T-cell (primary cell): ENCODE results near the gene MS4A8. TPM values are rescaled to one million over a fixed set of nuclear protein-coding genes. Genes with fewer than 3 reads are reported as not detected.

ENCODE experiments used
- ATAC-seq, 4 experiments: fragments of 200-7000 bp in 3 of 4; fragments of 150-1000 bp in 1 of 4; cut with Tn5 transposase; replicated peaks in 1 of 4; 1 replicate in 3 of 4; 2 replicates in 1 of 4; pipeline ENCODE4 v1.10.0; 2021; ENCODE audit warnings: moderate library complexity in 3 of 4, mild to moderate bottlenecking in 2 of 4, moderate number of reproducible peaks in 1 of 4
- CTCF ChIA-PET, 2 donors: fragments of 300-600 bp; sonication (Branson Sonifier 250); formaldehyde crosslinking; loops; one replicate each; lab custom pipeline; 2022; ENCODE audit warnings: antibody characterized with exemption in 2 of 2; lab: Charles Lee
- POLR2A ChIA-PET, 2 donors: fragments of 300-600 bp; sonication (Branson Sonifier 250); formaldehyde crosslinking; loops; one replicate each; lab custom pipeline; 2022; ENCODE audit warnings: antibody characterized with exemption in 2 of 2; lab: Charles Lee
- DNase-seq, 35 experiments: peaks; one replicate each; pipeline versions ENCODE4 v3.0.0 to v3.0.0-alpha.2; 2013 to 2023
- H3K27ac ChIP-seq: one replicate; pipeline ENCODE4 v1.5.1; 2013; ENCODE audit warnings: low read length
- H3K27me3 ChIP-seq, 2 experiments: replicated peaks in 1 of 2; 1 replicate in 1 of 2; 2 replicates in 1 of 2; pipeline versions ENCODE4 v1.6.1 to v1.7.0; 2013; ENCODE audit warnings: low read length in 1 of 2, mixed read lengths in 1 of 2; ENCODE audit not compliant: control insufficient read depth in 2 of 2, insufficient read depth in 2 of 2; ENCODE audit errors: extremely low read depth in 1 of 2
- H3K36me3 ChIP-seq, 2 donors: 1 replicate in 1 of 2; 2 replicates in 1 of 2; pipeline versions ENCODE4 v1.6.1 to v1.7.0; 2013; ENCODE audit warnings: low read length in 1 of 2; ENCODE audit not compliant: control insufficient read depth in 2 of 2, insufficient read depth in 1 of 2; ENCODE audit errors: extremely low read depth in 1 of 2
- H3K4me1 ChIP-seq, 2 experiments: 1 replicate in 1 of 2; 2 replicates in 1 of 2; pipeline versions ENCODE4 v1.6.1 to v1.7.0; 2013; ENCODE audit warnings: low read length in 2 of 2, mixed read lengths in 1 of 2; ENCODE audit not compliant: insufficient read depth in 2 of 2, control insufficient read depth in 1 of 2; ENCODE audit errors: extremely low read depth in 1 of 2
- H3K4me3 ChIP-seq, 2 donors: 1 replicate in 1 of 2; 2 replicates in 1 of 2; pipeline versions ENCODE4 v1.5.1 to v1.7.0; 2013; ENCODE audit warnings: mild to moderate bottlenecking in 2 of 2, low read length in 1 of 2, moderate library complexity in 1 of 2; ENCODE audit not compliant: control insufficient read depth in 1 of 2; ENCODE audit errors: extremely low read depth in 1 of 2
- H3K9me3 ChIP-seq: 2 replicates; pipeline ENCODE4 v1.7.0; 2013
- H3K27ac Mint-ChIP-seq, 2 donors: one replicate each; pipeline ENCODE4 v1.8.0; 2020 to 2021; ENCODE audit warnings: mild to moderate bottlenecking in 2 of 2, mixed read lengths in 2 of 2
- H3K27me3 Mint-ChIP-seq, 2 donors: one replicate each; pipeline ENCODE4 v1.8.0; 2021 to 2022; ENCODE audit warnings: mixed read lengths in 2 of 2
- H3K36me3 Mint-ChIP-seq: one replicate; pipeline ENCODE4 v1.8.0; 2021; ENCODE audit warnings: mixed read lengths
- H3K4me1 Mint-ChIP-seq, 3 donors: one replicate each; pipeline ENCODE4 v1.8.0; 2020 to 2022; ENCODE audit warnings: mixed read lengths in 3 of 3, mild to moderate bottlenecking in 1 of 3
- H3K4me3 Mint-ChIP-seq, 3 donors: one replicate each; pipeline ENCODE4 v1.8.0; 2020 to 2022; ENCODE audit warnings: mild to moderate bottlenecking in 3 of 3, mixed read lengths in 3 of 3, moderate library complexity in 3 of 3
- H3K9me3 Mint-ChIP-seq, 3 donors: one replicate each; pipeline ENCODE4 v1.8.0; 2020 to 2022; ENCODE audit warnings: mixed read lengths in 3 of 3
- WGBS: methylation state at CpG from one replicate; pipeline ENCODE4 v1.1.5; 2013; ENCODE audit warnings: missing lambda C conversion rate; ENCODE audit not compliant: insufficient coverage; 5-methylcytosine and 5-hydroxymethylcytosine counted together
- total RNA-seq, 35 experiments: library from RNA in 6 of 35; stranded (reverse) in 6 of 35; fragments of 120-200 nt in 1 of 35; gene quantifications; one replicate each; pipeline versions ENCODE4 v1.2.1 to v1.2.4 and lab custom pipeline; 2013 to 2026

Gene MS4A8
- total RNA-seq, 5 donors from 2014 or later (not counting 1 experiment from before 2014, with no cell fraction given), result not detected

DNA sequence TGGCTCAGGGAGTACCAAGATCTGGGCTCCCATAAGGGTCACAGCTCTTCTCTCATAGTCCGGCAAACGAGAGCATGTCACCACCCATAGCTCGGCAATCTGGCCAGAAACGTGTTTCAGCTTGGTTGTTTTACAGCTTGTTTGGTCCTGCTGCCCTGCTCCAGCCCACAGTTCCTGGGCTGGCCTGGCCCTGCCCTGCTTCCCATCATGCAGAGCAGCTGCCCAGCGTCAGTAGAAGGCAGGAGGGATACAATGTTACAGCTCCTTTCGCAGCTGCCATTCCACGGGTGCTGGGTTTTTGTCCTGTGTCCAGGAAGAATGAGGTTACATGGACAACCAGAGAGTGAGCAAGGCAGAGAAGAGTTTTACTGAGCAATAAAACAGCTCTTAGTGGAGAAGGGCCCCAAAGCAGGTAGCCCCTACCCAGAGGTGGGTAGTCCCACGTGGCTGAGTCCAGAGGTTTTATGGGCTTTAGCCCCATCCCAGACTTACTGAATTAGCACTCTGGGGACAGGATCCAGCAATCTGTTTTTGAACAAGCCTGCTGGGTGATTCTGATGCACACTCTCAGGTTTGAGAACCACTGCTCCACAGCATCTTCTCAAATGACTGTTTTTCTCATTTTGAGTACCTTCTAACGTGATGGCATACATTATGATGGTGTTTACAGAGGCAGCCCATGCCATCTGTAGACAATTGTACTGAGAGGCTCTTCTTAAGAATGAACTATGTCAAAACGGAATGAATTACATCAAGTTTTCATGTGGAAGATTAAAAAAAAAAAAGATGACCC, 19.3 kb downstream of the MS4A8 start:
- Mint-ChIP-seq H3K27ac (no peak overlapping the region), H3K27me3 (peaks cover 30 to 43% of the 10 kb centered on the region in 2 donors), H3K4me1 (no peaks in the 10 kb centered on the region), H3K4me3 (no peak overlapping the region), H3K36me3 (no peaks in the 10 kb centered on the region), H3K9me3 (peaks cover 0 to 2% (median 0%) of the 10 kb centered on the region in 3 donors)
- Histone ChIP-seq H3K4me1 (no peaks in the 10 kb centered on the region), H3K9me3 (no peaks in the 10 kb centered on the region), H3K4me3 (no peak overlapping the region), H3K36me3 (no peaks in the 10 kb centered on the region), H3K27me3 (peaks cover 0 to 17% of the 10 kb centered on the region in 2 experiments), H3K27ac (no peak overlapping the region)
- ChIA-PET CTCF (no interaction called here), POLR2A (no interaction called here)
- DNase-seq, result no peak
- WGBS, result 82% methylated on average over 8 of the region's 10 CpGs
- no peak for ATAC-seq

DNA sequence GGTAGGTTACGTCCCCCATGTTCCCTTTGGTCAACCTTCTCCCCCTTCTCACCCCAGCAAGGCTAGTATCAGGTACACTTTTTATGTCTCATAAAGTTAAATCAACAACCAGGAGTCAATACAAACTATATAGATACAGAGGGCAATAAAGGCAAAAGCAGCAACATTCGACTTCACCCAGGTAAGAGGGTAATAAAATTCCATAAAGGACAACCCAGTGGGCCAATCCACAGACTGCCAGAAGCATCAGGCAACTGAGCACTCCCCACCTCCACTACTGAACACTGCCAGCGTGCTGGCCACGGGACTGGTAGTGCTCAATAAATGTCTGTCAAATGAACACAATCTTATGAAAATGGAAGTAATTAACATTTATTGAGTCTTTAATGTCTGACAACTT, 20.0 kb downstream of the MS4A8 start:
- Mint-ChIP-seq H3K36me3 (no peaks in the 10 kb centered on the region), H3K4me1 (no peaks in the 10 kb centered on the region), H3K27ac (no peak overlapping the region), H3K9me3 (peaks cover 0 to 2% (median 0%) of the 10 kb centered on the region in 3 donors), H3K27me3 (peaks cover 28 to 42% of the 10 kb centered on the region in 2 donors), H3K4me3 (no peak overlapping the region)
- H3K4me1 ChIP-seq, result no peaks in the 10 kb centered on the region
- H3K36me3 ChIP-seq, result no peaks in the 10 kb centered on the region
- ChIA-PET POLR2A (no interaction called here), CTCF (no interaction called here)
- DNase-seq (no peak), ATAC-seq (no peak)
- WGBS, result 83% methylated on average over 1 of the region's 4 CpGs
- H3K4me3 ChIP-seq, result no peak overlapping the region
- no peaks in the 10 kb centered on the region for H3K9me3 ChIP-seq
- peaks cover 0 to 17% of the 10 kb centered on the region in 2 experiments for H3K27me3 ChIP-seq
- H3K27ac ChIP-seq, result no peak overlapping the region

DNA sequence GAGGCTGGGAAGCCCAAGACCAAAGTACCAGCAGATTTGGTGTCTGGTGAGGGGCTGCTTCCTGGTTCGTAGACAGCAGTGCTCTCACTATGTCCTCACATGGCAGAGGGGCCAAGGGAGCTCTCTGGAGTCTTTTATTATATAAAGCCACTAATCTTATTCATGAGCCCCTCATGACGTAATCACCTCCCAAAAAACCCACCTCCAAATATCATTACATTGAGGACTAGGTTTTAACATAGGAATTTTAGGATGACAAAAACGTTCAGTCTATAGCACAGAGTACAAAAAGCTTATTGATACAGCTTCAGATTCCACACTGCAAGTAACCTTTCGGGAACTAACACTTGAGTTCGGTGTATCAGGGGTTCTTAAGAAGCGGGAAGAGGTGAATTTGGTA, 21.0 kb downstream of the MS4A8 start:
- 76% methylated on average over 3 of the region's 6 CpGs for WGBS
- POLR2A ChIA-PET, result no interaction called here
- CTCF ChIA-PET, result no interaction called here
- no peak overlapping the region for H3K27ac Mint-ChIP-seq
- ATAC-seq, result no peak
- peaks cover 23 to 37% of the 10 kb centered on the region in 2 donors for H3K27me3 Mint-ChIP-seq
- Histone ChIP-seq H3K4me3 (no peak overlapping the region), H3K9me3 (no peaks in the 10 kb centered on the region), H3K4me1 (no peaks in the 10 kb centered on the region), H3K36me3 (no peaks in the 10 kb centered on the region), H3K27me3 (peaks cover 0 to 17% of the 10 kb centered on the region in 2 experiments), H3K27ac (no peak overlapping the region)
- H3K4me1 Mint-ChIP-seq, result no peaks in the 10 kb centered on the region
- no peak for DNase-seq
- H3K36me3 Mint-ChIP-seq, result no peaks in the 10 kb centered on the region
- peaks cover 0 to 2% (median 0%) of the 10 kb centered on the region in 3 donors for H3K9me3 Mint-ChIP-seq
- H3K4me3 Mint-ChIP-seq, result no peak overlapping the region

DNA sequence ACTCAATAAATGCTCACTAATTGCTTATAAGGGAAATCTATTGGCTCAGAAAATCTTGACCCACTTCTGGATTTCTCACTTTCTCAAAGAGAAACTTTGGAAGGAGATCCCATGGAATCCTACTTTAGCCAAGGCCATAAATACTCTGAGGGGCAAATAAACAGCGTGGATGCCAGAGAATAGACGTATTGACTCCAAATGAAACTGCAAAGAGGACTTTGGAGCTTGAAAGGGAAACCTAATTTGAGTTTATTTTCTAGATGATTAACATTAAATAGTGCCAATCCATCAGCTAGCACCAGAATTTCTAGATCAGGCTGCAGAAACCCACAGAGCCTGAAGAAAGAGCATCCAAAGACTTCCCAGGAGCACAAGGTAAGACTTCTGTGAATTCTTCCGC, 25.0 kb downstream of the MS4A8 start, which contains the start of gene MS4A18:
Gene MS4A18, plus strand, starts transcription at position 301 of the 400 bp plus-strand sequence.
- Mint-ChIP-seq H3K27me3 (peaks cover 26 to 32% of the 10 kb centered on the region in 2 donors), H3K9me3 (no peaks in the 10 kb centered on the region), H3K4me3 (no peak within 1 kb of the TSS), H3K27ac (no peak within 1 kb of the TSS), H3K4me1 (no peaks in the 10 kb centered on the region), H3K36me3 (no peaks in the 10 kb centered on the region)
- no peaks in the 10 kb centered on the region for H3K9me3 ChIP-seq
- H3K27me3 ChIP-seq, result peaks cover 0 to 12% of the 10 kb centered on the region in 2 experiments
- 83% methylated on average over 1 of the region's 3 CpGs for WGBS
- H3K36me3 ChIP-seq, result no peaks in the 10 kb centered on the region
- ChIA-PET CTCF (no interaction called here), POLR2A (no interaction called here)
- no peak within 1 kb of the TSS for H3K27ac ChIP-seq
- no peak for DNase-seq
- no peak within 1 kb of the TSS for H3K4me3 ChIP-seq
- ATAC-seq, result no peak
- no peaks in the 10 kb centered on the region for H3K4me1 ChIP-seq

DNA sequence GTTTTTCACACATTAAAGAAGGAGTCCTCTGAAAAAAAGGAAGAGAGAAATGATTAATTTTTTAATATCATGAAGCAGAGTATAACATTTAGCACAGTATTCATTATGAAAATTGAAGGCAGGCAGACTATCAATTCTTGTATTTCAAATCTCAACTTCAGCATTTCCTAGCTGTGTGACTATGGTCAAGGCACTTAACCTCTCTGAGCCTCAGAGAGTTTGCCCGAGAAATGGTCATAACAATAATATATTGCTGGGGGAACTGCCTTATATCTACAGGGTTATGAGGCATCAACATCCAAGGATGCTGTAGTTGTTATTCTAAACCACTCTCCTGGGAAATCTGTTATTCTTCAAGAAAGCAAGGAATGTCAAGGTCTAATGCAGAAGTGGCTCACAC, 26.2 kb downstream of the MS4A8 start:
- no peak overlapping the region for H3K27ac Mint-ChIP-seq
- H3K4me3 Mint-ChIP-seq, result no peak overlapping the region
- no peak for ATAC-seq
- Histone ChIP-seq H3K4me3 (no peak overlapping the region), H3K27ac (no peak overlapping the region), H3K4me1 (no peaks in the 10 kb centered on the region), H3K36me3 (no peaks in the 10 kb centered on the region), H3K27me3 (peaks cover 0 to 12% of the 10 kb centered on the region in 2 experiments), H3K9me3 (no peaks in the 10 kb centered on the region)
- peaks cover 30 to 37% of the 10 kb centered on the region in 2 donors for H3K27me3 Mint-ChIP-seq
- no CpG with 5 or more reads among the region's 1 CpG for WGBS
- no peaks in the 10 kb centered on the region for H3K9me3 Mint-ChIP-seq
- H3K4me1 Mint-ChIP-seq, result no peaks in the 10 kb centered on the region
- DNase-seq, result no peak
- CTCF ChIA-PET, result no interaction called here
- H3K36me3 Mint-ChIP-seq, result no peaks in the 10 kb centered on the region
- POLR2A ChIA-PET, result no interaction called here

DNA sequence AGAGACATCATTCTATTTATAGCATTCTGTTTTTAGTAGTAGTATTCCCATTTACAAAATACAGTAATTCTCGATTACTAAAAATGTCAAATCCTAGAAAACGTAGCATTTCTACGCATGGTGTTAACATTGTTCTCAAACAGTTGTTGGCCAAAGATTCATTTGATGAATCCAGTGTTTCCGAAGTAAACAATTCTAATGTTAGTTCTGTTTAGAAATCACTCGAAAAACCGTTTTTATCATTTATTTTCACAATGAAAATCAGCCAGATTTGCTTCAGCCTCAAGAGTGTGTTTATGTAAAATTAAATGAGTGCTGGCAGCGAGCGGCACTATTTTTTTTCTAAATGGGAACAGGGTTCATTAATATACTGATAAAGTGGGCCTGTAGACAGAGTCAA, 32.2 kb downstream of the MS4A8 start:
- DNase-seq, result no peak
- CTCF ChIA-PET, result no interaction called here
- Mint-ChIP-seq H3K27me3 (peaks cover 26 to 39% of the 10 kb centered on the region in 2 donors), H3K4me1 (no peaks in the 10 kb centered on the region), H3K9me3 (no peaks in the 10 kb centered on the region), H3K27ac (no peak overlapping the region), H3K36me3 (no peaks in the 10 kb centered on the region), H3K4me3 (no peak overlapping the region)
- 89% methylated on average over 4 of the region's 8 CpGs for WGBS
- no peak overlapping the region for H3K27ac ChIP-seq
- peaks cover 0 to 16% of the 10 kb centered on the region in 2 experiments for H3K27me3 ChIP-seq
- no peaks in the 10 kb centered on the region for H3K36me3 ChIP-seq
- POLR2A ChIA-PET, result no interaction called here
- no peak overlapping the region for H3K4me3 ChIP-seq
- no peaks in the 10 kb centered on the region for H3K4me1 ChIP-seq
- no peak for ATAC-seq
- no peaks in the 10 kb centered on the region for H3K9me3 ChIP-seq
